HepG2 (cell line): ENCODE results near the gene EIF4H. TPM values are rescaled to one million over a fixed set of nuclear protein-coding genes. Genes with fewer than 3 reads are reported as not detected.
A peak's percentile ranks its signal among the peaks of the same experiment; 100 is the strongest.

Source experiments
- DNMT1 ChIP-seq: sonication (generic); formaldehyde crosslinking; IDR thresholded peaks from 2 replicates; pipeline ENCODE4 v1.5.1; 2020; ENCODE audit warnings: mild to moderate bottlenecking, missing genetic modification reagents
- HNF1B ChIP-seq: sonication (generic); formaldehyde crosslinking; IDR thresholded peaks from 2 replicates; pipeline ENCODE4 v1.5.1; 2020; ENCODE audit warnings: mild to moderate bottlenecking, moderate library complexity, missing genetic modification reagents
- HNF4A ChIP-seq: sonication (generic); formaldehyde crosslinking; IDR thresholded peaks from 2 replicates; pipeline ENCODE4 v1.4.0; 2020; ENCODE audit warnings: missing genetic modification reagents
- MED1 ChIP-seq: sonication (generic); formaldehyde crosslinking; IDR thresholded peaks from 2 replicates; pipeline ENCODE4 v1.4.0; 2020; ENCODE audit warnings: missing genetic modification reagents
- RBM39 ChIP-seq: fragments of 200-400 bp; formaldehyde crosslinking; IDR thresholded peaks from one replicate; pipeline ENCODE4 v1.6.1; 2018; ENCODE audit warnings: antibody characterized with exemption, mild to moderate bottlenecking, low read depth, low read length; ENCODE audit not compliant: poor library complexity, severe bottlenecking
- SRF ChIP-seq: IDR thresholded peaks from 2 replicates; pipeline ENCODE4 v1.6.1; 2011; ENCODE audit warnings: mild to moderate bottlenecking, low read depth, low read length, moderate library complexity
- TEAD2 ChIP-seq: sonication (generic); formaldehyde crosslinking; IDR thresholded peaks from 2 replicates; pipeline ENCODE4 v1.9.0; 2021; ENCODE audit warnings: missing genetic modification reagents
- ZBTB33 ChIP-seq: sonication (generic); formaldehyde crosslinking; IDR thresholded peaks from 2 replicates; pipeline ENCODE4 v1.4.0; 2020; ENCODE audit warnings: missing genetic modification reagents
- ZBTB38 ChIP-seq: sonication (generic); formaldehyde crosslinking; IDR thresholded peaks from 2 replicates; pipeline ENCODE4 v1.5.1; 2020; ENCODE audit warnings: mild to moderate bottlenecking, missing genetic modification reagents
- ZBTB44 ChIP-seq: sonication (generic); formaldehyde crosslinking; IDR thresholded peaks from 2 replicates; pipeline ENCODE4 v1.4.0; 2020; ENCODE audit warnings: missing genetic modification reagents
- ZKSCAN8 ChIP-seq: IDR thresholded peaks from 2 replicates; pipeline ENCODE4 v1.6.1; 2016; ENCODE audit warnings: borderline replicate concordance, missing genetic modification reagents, missing compliant biosample characterization
- ZNF17 ChIP-seq: sonication (generic); formaldehyde crosslinking; IDR thresholded peaks from 2 replicates; pipeline ENCODE4 v1.5.0; 2020; ENCODE audit warnings: mild to moderate bottlenecking, missing genetic modification reagents
- ZNF275 ChIP-seq: sonication (generic); formaldehyde crosslinking; IDR thresholded peaks from 2 replicates; pipeline ENCODE4 v1.8.0; 2022; ENCODE audit warnings: missing genetic modification reagents, mild to moderate bottlenecking, inconsistent platforms, borderline replicate concordance
- ZNF431 ChIP-seq: sonication (generic); formaldehyde crosslinking; IDR thresholded peaks from 2 replicates; pipeline ENCODE4 v1.9.0; 2022; ENCODE audit warnings: missing genetic modification reagents, low read depth, mild to moderate bottlenecking, borderline replicate concordance
- ZNF550 ChIP-seq: sonication (generic); formaldehyde crosslinking; IDR thresholded peaks from 2 replicates; pipeline ENCODE4 v1.4.0; 2020; ENCODE audit warnings: mild to moderate bottlenecking, missing genetic modification reagents, borderline replicate concordance
- ZNF597 ChIP-seq: sonication (generic); formaldehyde crosslinking; IDR thresholded peaks from 2 replicates; pipeline ENCODE4 v1.5.0; 2020; ENCODE audit warnings: missing genetic modification reagents
- ZXDC ChIP-seq: sonication (generic); formaldehyde crosslinking; IDR thresholded peaks from 2 replicates; pipeline ENCODE4 v1.5.0; 2020; ENCODE audit warnings: mild to moderate bottlenecking, missing genetic modification reagents
- polyA plus RNA-seq, 8 experiments: library from polyadenylated mRNA; depleted of rRNA in 3 of 8; stranded (reverse) in 7 of 8; unstranded in 1 of 8; fragments of >200 nt; fragmentation: Illumina TruSeq in 4 of 8; extraction: Trizol in 4 of 8; gene quantifications; 2 replicates each; pipeline versions ENCODE4 v1.2.1 to v1.2.3, GENCODE V29; 2011 to 2016; ENCODE audit warnings: low read depth in 4 of 8, missing spikeins in 1 of 8, mixed read lengths in 1 of 8; ENCODE audit not compliant: insufficient read depth in 1 of 8
- total RNA-seq, 5 experiments: library from RNA; depleted of rRNA; stranded (reverse); fragments of >200 nt; fragmentation: Illumina TruSeq; extraction: Trizol; gene quantifications; 2 replicates each; pipeline ENCODE4 v1.2.3, GENCODE V29; 2016; ENCODE audit warnings: low read depth in 1 of 5

EIF4H gene
- total and polyA plus RNA-seq, 2 of the 13 experiments (the other 11 are each of a cell fraction or from before 2014, with no cell fraction given) = 232 to 321 TPM

- TF ChIP-seq RBM39 (no peak), ZBTB38 (CRISPR knock-in tag) (0 out of 2 replicates have a peak, but pooled peaks have one; percentile 29), SRF (no peak), HNF4A (CRISPR knock-in tag) (no peak), ZBTB44 (no peak), ZBTB33 (CRISPR knock-in tag) (peak; percentile 79), TEAD2 (CRISPR knock-in tag) (no peak), ZNF17 (CRISPR knock-in tag) (no peak), HNF1B (CRISPR knock-in tag) (peak; percentile 68; the same call in 1 of the 2 replicates), ZKSCAN8 (CRISPR knock-in tag) (peak; percentile 26; the same call in 1 of the 2 replicates), DNMT1 (CRISPR knock-in tag) (0 out of 2 replicates have a peak, but pooled peaks have one; percentile 55), MED1 (CRISPR knock-in tag) (peak; percentile 19; the same call in 1 of the 2 replicates), ZXDC (CRISPR knock-in tag) (no peak), ZNF597 (CRISPR knock-in tag) (no peak), ZNF550 (CRISPR knock-in tag) (no peak), ZNF275 (CRISPR knock-in tag) (no peak), ZNF431 (CRISPR knock-in tag) (no peak)
Measured at GRCh38 chr7:74206589-74207120, 32.5 kb downstream of the EIF4H start (continued).
